Body of pancreas (tissue), 4 donors: Measurements from ENCODE around the gene STK39.

Experiments
- CTCF ChIP-seq, 7 experiments: fragments of 450-650 bp in 4 of 7; fragments of 200-600 bp in 3 of 7; sonication (generic) in 3 of 7; IDR thresholded peaks; one replicate each; pipeline ENCODE4 v1.5.1; 2016 to 2019; ENCODE audit warnings: antibody characterized with exemption in 7 of 7
- POLR2A ChIP-seq, 3 donors: fragments of 450-650 bp; IDR thresholded peaks; one replicate each; pipeline ENCODE4 v1.6.1; 2016; ENCODE audit warnings: antibody characterized with exemption in 3 of 3, mild to moderate bottlenecking in 2 of 3

GRCh38 chr2:168233726-168234406, 13.5 kb downstream of the STK39 start:
- TF ChIP-seq CTCF (IDR thresholded peaks at IDR 0.05) (no peak), POLR2A (IDR thresholded peaks at IDR 0.05) (no peak)
